HepG2 (cell line): ENCODE data around the gene PRKCE. TPM values are rescaled to one million over a fixed set of nuclear protein-coding genes. Genes with fewer than 3 reads are reported as not detected.

ENCODE experiments used
- ATAC-seq: fragments of 200-7000 bp; cut with Tn5 transposase; 3 replicates; pipeline ENCODE4 v1.9.1; 2020; ENCODE audit warnings: mild to moderate bottlenecking, moderate library complexity
- BruUV-seq: library from RNA; stranded (reverse); fragments of 400-500 nt; replicated peaks from 2 replicates; lab custom pipeline; 2021; lab: Mats Ljungman, UMichigan
- CTCF ChIA-PET: fragments of 300-600 bp; formaldehyde crosslinking; extraction: SDS; loops from one replicate; lab custom pipeline; 2021; ENCODE audit warnings: low total read pairs, inconsistent platforms, low intra/inter-chr PET ratio; lab: Yijun Ruan, JAX
- POLR2A ChIA-PET: fragments of 350-600 bp; sonication (Branson Sonifier 250); formaldehyde crosslinking; loops from one replicate; lab custom pipeline; 2020; ENCODE audit warnings: antibody characterized with exemption, inconsistent platforms; lab: Yijun Ruan, JAX
- DNase-seq: peaks from one replicate; pipeline ENCODE4 v3.0.0-alpha.2; 2015; ENCODE audit warnings: low spot score
- FAIRE-seq: peaks from 3 replicates; lab custom pipeline; 2011; peaks lifted over from hg19 to GRCh38; lab: Jason Lieb, UNC
- H2AFZ ChIP-seq: one replicate; pipeline ENCODE4 v1.6.1; 2011; ENCODE audit warnings: low read length, inconsistent platforms
- H3K27ac ChIP-seq: fragments of 300-600 bp; 3 replicates; pipeline ENCODE4 v1.8.0; 2011; ENCODE audit warnings: mixed run types, mild to moderate bottlenecking, mixed read lengths, low read length, inconsistent platforms; ENCODE audit not compliant: insufficient read depth; ENCODE audit errors: extremely low read length
- H3K27me3 ChIP-seq, 2 experiments: fragments of 200-600 bp in 1 of 2; 2 replicates in 1 of 2; 3 replicates in 1 of 2; pipeline versions ENCODE4 v1.6.0 to v1.8.0; 2011; ENCODE audit warnings: low read length in 2 of 2, mild to moderate bottlenecking in 2 of 2, moderate library complexity in 2 of 2, inconsistent platforms in 1 of 2; ENCODE audit not compliant: insufficient read depth in 2 of 2, control insufficient read depth in 1 of 2
- H3K36me3 ChIP-seq, 2 experiments: fragments of 200-600 bp in 1 of 2; replicated peaks in 1 of 2; 2 replicates in 1 of 2; 3 replicates in 1 of 2; pipeline versions ENCODE4 v1.5.1 to v1.8.0; 2011; ENCODE audit warnings: low read length in 2 of 2, inconsistent platforms in 1 of 2; ENCODE audit not compliant: insufficient read depth in 2 of 2, control insufficient read depth in 1 of 2
- H3K4me1 ChIP-seq: 2 replicates; pipeline ENCODE4 v1.5.1; 2012; ENCODE audit warnings: low read length, inconsistent platforms; ENCODE audit not compliant: insufficient read depth
- H3K4me2 ChIP-seq: 2 replicates; pipeline ENCODE4 v1.6.0; 2011; ENCODE audit warnings: low read depth, low read length, inconsistent platforms
- H3K4me3 ChIP-seq, 3 experiments: fragments of 200-600 bp in 1 of 3; sonication (generic), shearing (Covaris generic) in 1 of 3; replicated peaks in 1 of 3; 2 replicates each; pipeline ENCODE4 v1.5.1; 2011 to 2016; ENCODE audit warnings: low read length in 3 of 3, inconsistent platforms in 2 of 3, low read depth in 2 of 3, mild to moderate bottlenecking in 2 of 3, control low read depth in 1 of 3, mixed read lengths in 1 of 3; ENCODE audit not compliant: insufficient read depth in 1 of 3
- H3K79me2 ChIP-seq: one replicate; pipeline ENCODE4 v1.6.1; 2011; ENCODE audit warnings: low read length, inconsistent platforms; ENCODE audit not compliant: insufficient read depth
- H3K9ac ChIP-seq: 2 replicates; pipeline ENCODE4 v1.6.0; 2011; ENCODE audit warnings: mild to moderate bottlenecking, low read depth, low read length, inconsistent platforms; ENCODE audit not compliant: insufficient read depth
- H3K9me3 ChIP-seq: 2 replicates; pipeline ENCODE4 v1.5.1; 2012; ENCODE audit warnings: mild to moderate bottlenecking, low read length
- H4K20me1 ChIP-seq: 2 replicates; pipeline ENCODE4 v1.6.0; 2011; ENCODE audit warnings: inconsistent platforms, mild to moderate bottlenecking, low read length, moderate library complexity; ENCODE audit not compliant: insufficient read depth
- ADNP ChIP-seq: sonication (generic); formaldehyde crosslinking; IDR thresholded peaks from 2 replicates; pipeline ENCODE4 v1.4.0; 2020; ENCODE audit warnings: missing genetic modification reagents
- ARNT ChIP-seq: fragments of 450-650 bp; IDR thresholded peaks from 2 replicates; pipeline ENCODE4 v1.6.1; 2017
- CCAR2 ChIP-seq: fragments of 200-400 bp; formaldehyde crosslinking; optimal IDR thresholded peaks from 2 replicates; pipeline ENCODE3; 2018; ENCODE audit warnings: low read depth, mild to moderate bottlenecking, low read length, moderate library complexity
- E2F1 ChIP-seq: sonication (generic); formaldehyde crosslinking; IDR thresholded peaks from 2 replicates; pipeline ENCODE4 v1.5.0; 2020; ENCODE audit warnings: missing genetic modification reagents
- EHMT2 ChIP-seq: fragments of 200-600 bp; sonication (generic); IDR thresholded peaks from 2 replicates; pipeline ENCODE4 v1.7.0; 2017; ENCODE audit warnings: antibody characterized with exemption, low read depth, low read length, borderline replicate concordance
- HNF1B ChIP-seq: sonication (generic); formaldehyde crosslinking; IDR thresholded peaks from 2 replicates; pipeline ENCODE4 v1.5.1; 2020; ENCODE audit warnings: mild to moderate bottlenecking, moderate library complexity, missing genetic modification reagents
- NBN ChIP-seq: fragments of 450-650 bp; conservative IDR thresholded peaks from 2 replicates; pipeline ENCODE4 v1.6.1; 2017
- ZNF263 ChIP-seq: sonication (generic); formaldehyde crosslinking; IDR thresholded peaks from 2 replicates; pipeline ENCODE4 v1.4.0; 2020; ENCODE audit warnings: missing genetic modification reagents
- ZNF280D ChIP-seq: sonication (generic); formaldehyde crosslinking; IDR thresholded peaks from 2 replicates; pipeline ENCODE4 v1.5.1; 2020; ENCODE audit warnings: mild to moderate bottlenecking, missing genetic modification reagents
- ZSCAN30 ChIP-seq: sonication (generic); formaldehyde crosslinking; IDR thresholded peaks from 2 replicates; pipeline ENCODE4 v1.5.0; 2020; ENCODE audit warnings: mild to moderate bottlenecking, missing genetic modification reagents
- WGBS: methylation state at CpG from one replicate; pipeline ENCODE4 v1.1.6; 2017; ENCODE audit warnings: low lambda C conversion rate; 5-methylcytosine and 5-hydroxymethylcytosine counted together
- in situ Hi-C: cut with HindIII; loops from 2 replicates; pipeline ENCODE4 v1.10.0; 2017; ENCODE audit warnings: low pct_unique_long_range_greater_than_20kb; ENCODE audit not compliant: extremely low pct_ligation_motif_present
- intact Hi-C: fragments of 100-400 bp; cut with micrococcal nuclease; formaldehyde crosslinking; loops from one replicate; pipeline ENCODE4 v1.10.0; 2022; ENCODE audit not compliant: unreplicated experiment
- polyA plus RNA-seq, 8 experiments: library from polyadenylated mRNA; depleted of rRNA in 3 of 8; stranded (reverse) in 7 of 8; unstranded in 1 of 8; fragments of >200 nt; fragmentation: Illumina TruSeq in 4 of 8; extraction: Trizol in 4 of 8; gene quantifications; 2 replicates each; pipeline versions ENCODE4 v1.2.1 to v1.2.3, GENCODE V29; 2011 to 2016; ENCODE audit warnings: low read depth in 4 of 8, missing spikeins in 1 of 8, mixed read lengths in 1 of 8; ENCODE audit not compliant: insufficient read depth in 1 of 8
- total RNA-seq, 5 experiments: library from RNA; depleted of rRNA; stranded (reverse); fragments of >200 nt; fragmentation: Illumina TruSeq; extraction: Trizol; gene quantifications; 2 replicates each; pipeline ENCODE4 v1.2.3, GENCODE V29; 2016; ENCODE audit warnings: low read depth in 1 of 5

The PRKCE gene
- total and polyA plus RNA-seq, 2 of the 13 experiments (the other 11 are each of a cell fraction or from before 2014, with no cell fraction given) = 1.0 to 3.9 TPM

GRCh38 chr2:46200100-46200690 lies 548.7 kb downstream of the PRKCE start (continued):
- TF ChIP-seq E2F1 (CRISPR knock-in tag) = no peak

- CTCF ChIA-PET = no interaction called here
- Histone ChIP-seq H3K79me2 (no peaks in the 10 kb centered on the region), H3K27ac (no peak overlapping the region), H3K4me2 (no peak overlapping the region), H3K4me1 (peaks cover 25% of the 10 kb centered on the region), H3K4me3 (no peak overlapping the region), H3K9ac (no peak overlapping the region), H2AFZ (no peak overlapping the region), H3K36me3 (no peaks in the 10 kb centered on the region), H3K9me3 (no peaks in the 10 kb centered on the region), H4K20me1 (no peaks in the 10 kb centered on the region), H3K27me3 (peaks cover 0 to 42% of the 10 kb centered on the region in 2 experiments; a peak in 4 of 5 replicates)
- no TSS peak for BruUV-seq
- WGBS = 49% methylated on average over 7 of the region's 7 CpGs
- intact Hi-C loops = no loop called here
- POLR2A ChIA-PET = no interaction called here
- TF ChIP-seq ZNF280D (CRISPR knock-in tag) (no peak), CCAR2 (no peak), ZNF263 (CRISPR knock-in tag) (no peak), ADNP (no peak), ZSCAN30 (no peak), HNF1B (CRISPR knock-in tag) (no peak), EHMT2 (no peak), ARNT (no peak), NBN (no peak)
- no peak for ATAC-seq
- in situ Hi-C loops = no loop called here
- no peak for DNase-seq
- no peak for FAIRE-seq
Observed at GRCh38 chr2:46200861-46201605, 549.6 kb downstream of the PRKCE start.
